ENCODE data around the gene CD9.

DNA sequence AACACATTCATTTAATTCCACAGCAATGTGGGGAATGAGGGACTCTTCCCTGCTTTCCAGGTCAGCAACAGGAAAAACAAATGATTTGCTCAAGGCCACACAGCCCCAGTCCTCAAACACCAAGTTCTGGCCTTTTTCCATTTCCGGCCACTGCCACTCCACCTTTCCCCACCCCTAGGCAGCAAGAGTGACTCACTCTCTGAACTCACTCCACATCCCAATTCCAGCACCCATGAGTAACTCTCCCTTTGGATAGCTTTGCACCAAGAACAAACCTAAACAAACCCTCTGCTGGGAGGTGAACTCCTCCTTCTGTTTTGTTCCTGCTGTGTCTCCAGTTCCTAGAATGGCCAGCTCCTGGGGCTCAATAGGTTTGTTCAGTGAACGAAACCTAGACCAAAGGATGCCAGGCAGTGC is 79.9 kb downstream of the CD9 start:
- TF ChIP-seq CTCF (conservative IDR thresholded peaks at IDR 0.05) (no peak), ZFX (IDR thresholded peaks at IDR 0.05) (no peak)
